Neutrophil (primary cell): ENCODE data around the gene GPRIN2.

Experiments
- H3K27ac ChIP-seq: fragments of 200-600 bp; sonication (generic); 2 replicates; pipeline ENCODE4 v1.5.1; 2016; ENCODE audit warnings: mild to moderate bottlenecking, moderate library complexity
- H3K27me3 ChIP-seq: fragments of 200-600 bp; sonication (generic); 2 replicates; pipeline ENCODE4 v1.6.0; 2016; ENCODE audit warnings: mild to moderate bottlenecking
- H3K36me3 ChIP-seq: fragments of 200-600 bp; sonication (generic); 2 replicates; pipeline ENCODE4 v1.5.1; 2017
- H3K4me1 ChIP-seq, 2 experiments: fragments of 200-600 bp in 1 of 2; sonication (generic) in 1 of 2; 1 replicate in 1 of 2; 2 replicates in 1 of 2; pipeline versions ENCODE4 v1.5.1 to v1.6.1; 2013 to 2016; ENCODE audit warnings: low read depth in 1 of 2, low read length in 1 of 2, mild to moderate bottlenecking in 1 of 2, moderate library complexity in 1 of 2; ENCODE audit not compliant: control insufficient read depth in 1 of 2, insufficient read depth in 1 of 2
- H3K4me3 ChIP-seq, 2 experiments: fragments of 200-600 bp in 1 of 2; sonication (generic) in 1 of 2; 1 replicate in 1 of 2; 2 replicates in 1 of 2; pipeline ENCODE4 v1.5.1; 2013 to 2016; ENCODE audit warnings: low read depth in 1 of 2, low read length in 1 of 2, mild to moderate bottlenecking in 1 of 2, moderate library complexity in 1 of 2
- H3K9me3 ChIP-seq: fragments of 200-600 bp; sonication (generic); 2 replicates; pipeline ENCODE4 v1.5.1; 2016
- CTCF ChIP-seq: fragments of 200-600 bp; sonication (generic); IDR thresholded peaks from 2 replicates; pipeline ENCODE4 v1.5.1; 2016; ENCODE audit warnings: antibody characterized with exemption

GPRIN2 gene

DNA sequence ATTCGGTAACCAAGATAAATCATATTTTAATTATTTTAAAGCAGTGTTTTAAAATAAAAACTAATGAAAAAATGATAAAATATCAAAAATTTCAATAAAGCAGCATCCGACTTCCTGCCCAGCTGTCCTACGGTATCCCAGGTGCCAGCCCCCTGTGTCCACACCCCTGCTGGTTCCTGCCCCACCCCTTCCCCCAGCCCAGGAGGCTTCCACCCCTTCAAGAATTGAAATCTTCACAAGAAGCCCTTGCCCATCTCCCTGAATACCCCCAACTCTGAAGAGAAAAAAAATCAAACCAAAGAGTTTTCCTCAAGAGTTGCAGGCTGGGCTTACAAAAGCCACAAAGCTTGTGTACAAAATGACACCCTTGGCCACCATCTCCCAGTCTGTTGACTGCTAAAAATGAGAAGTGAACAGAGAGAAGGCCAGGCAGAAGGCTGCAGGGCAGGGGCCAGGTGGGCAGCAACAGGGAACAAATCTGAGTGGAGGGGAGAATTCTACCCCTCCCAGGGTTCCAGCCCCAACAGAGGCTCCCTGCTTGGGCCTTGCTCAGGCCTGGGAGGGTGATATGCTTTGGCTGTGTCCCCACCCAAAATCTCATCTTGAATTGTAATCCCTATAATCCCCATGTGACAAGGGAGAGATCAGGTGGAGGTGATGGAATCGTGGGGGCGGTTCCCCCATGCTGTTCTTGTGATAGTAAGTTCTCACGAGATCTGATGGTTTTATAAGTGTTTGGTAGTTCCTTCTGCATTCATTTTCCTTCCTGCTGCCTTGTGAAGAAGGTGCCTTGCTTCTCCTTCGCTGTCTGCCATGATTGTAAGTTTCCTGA is 14.5 kb downstream of the GPRIN2 start:
- H3K36me3 ChIP-seq = no peaks in the 10 kb centered on the region

DNA sequence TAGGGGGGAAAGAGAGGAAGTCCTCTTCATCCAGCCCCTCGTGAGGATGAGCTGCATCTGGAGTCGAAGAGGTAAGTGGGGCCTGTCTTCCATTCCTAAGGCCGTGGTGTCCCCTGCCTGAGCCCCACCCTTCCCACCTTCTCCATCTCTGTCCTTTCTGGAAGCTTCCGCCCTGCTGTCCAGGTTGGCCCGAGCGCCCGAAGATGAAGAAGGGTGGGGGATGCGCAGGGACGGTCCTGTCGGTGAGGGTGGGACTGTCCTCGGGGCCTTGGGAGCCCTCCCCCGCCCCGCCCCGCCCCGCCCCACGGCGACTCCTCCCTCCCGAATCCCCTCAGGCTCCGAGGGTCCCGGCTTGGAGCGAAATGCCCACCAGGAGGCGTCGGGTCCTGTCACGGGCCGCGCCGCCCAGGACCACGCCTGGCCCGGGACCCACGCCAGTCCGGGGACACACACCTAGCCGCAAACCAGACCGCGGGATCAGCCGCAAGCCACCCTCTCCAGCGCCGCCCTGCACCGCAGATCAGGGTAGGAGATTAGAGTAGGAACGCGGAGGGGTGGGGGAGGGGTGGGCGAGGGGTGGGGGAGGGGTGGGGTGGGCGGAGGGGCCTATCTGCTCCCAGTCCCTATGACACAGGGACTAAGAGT is 15.3 kb downstream of the GPRIN2 start:
- Histone ChIP-seq H3K27me3 (peaks cover 92% of the 10 kb centered on the region), H3K27ac (no peak overlapping the region), H3K4me3 (no peak overlapping the region), H3K4me1 (no peaks in the 10 kb centered on the region), H3K36me3 (no peaks in the 10 kb centered on the region), H3K9me3 (no peaks in the 10 kb centered on the region)
- TF ChIP-seq CTCF = no peak

More for the DNA sequence above, 14.5 kb downstream of the GPRIN2 start:
- no peaks in the 10 kb centered on the region for H3K9me3 ChIP-seq
- no peak overlapping the region for H3K27ac ChIP-seq
- no peak for TF ChIP-seq CTCF
- H3K4me1 ChIP-seq = no peaks in the 10 kb centered on the region
- H3K27me3 ChIP-seq = peaks cover 90% of the 10 kb centered on the region
- no peak overlapping the region for H3K4me3 ChIP-seq

- Histone ChIP-seq H3K27ac (no peak overlapping the region), H3K4me3 (no peak overlapping the region)
Observed at GRCh38 chr10:46540412-46541016, 15.9 kb downstream of the GPRIN2 start.

GRCh38 chr10:46539596-46540411 is 16.7 kb downstream of the GPRIN2 start:
- H3K4me3 ChIP-seq = no peak overlapping the region
- no peak overlapping the region for H3K27ac ChIP-seq
- no peaks in the 10 kb centered on the region for H3K36me3 ChIP-seq
- no peaks in the 10 kb centered on the region for H3K9me3 ChIP-seq
- no peak for TF ChIP-seq CTCF
- no peaks in the 10 kb centered on the region for H3K4me1 ChIP-seq
- peaks cover 87% of the 10 kb centered on the region for H3K27me3 ChIP-seq

More at GRCh38 chr10:46540412-46541016, 15.9 kb downstream of the GPRIN2 start:
- H3K27me3 ChIP-seq = peaks cover 90% of the 10 kb centered on the region
- no peaks in the 10 kb centered on the region for H3K9me3 ChIP-seq
- no peaks in the 10 kb centered on the region for H3K4me1 ChIP-seq
- TF ChIP-seq CTCF = no peak
- H3K36me3 ChIP-seq = no peaks in the 10 kb centered on the region

DNA sequence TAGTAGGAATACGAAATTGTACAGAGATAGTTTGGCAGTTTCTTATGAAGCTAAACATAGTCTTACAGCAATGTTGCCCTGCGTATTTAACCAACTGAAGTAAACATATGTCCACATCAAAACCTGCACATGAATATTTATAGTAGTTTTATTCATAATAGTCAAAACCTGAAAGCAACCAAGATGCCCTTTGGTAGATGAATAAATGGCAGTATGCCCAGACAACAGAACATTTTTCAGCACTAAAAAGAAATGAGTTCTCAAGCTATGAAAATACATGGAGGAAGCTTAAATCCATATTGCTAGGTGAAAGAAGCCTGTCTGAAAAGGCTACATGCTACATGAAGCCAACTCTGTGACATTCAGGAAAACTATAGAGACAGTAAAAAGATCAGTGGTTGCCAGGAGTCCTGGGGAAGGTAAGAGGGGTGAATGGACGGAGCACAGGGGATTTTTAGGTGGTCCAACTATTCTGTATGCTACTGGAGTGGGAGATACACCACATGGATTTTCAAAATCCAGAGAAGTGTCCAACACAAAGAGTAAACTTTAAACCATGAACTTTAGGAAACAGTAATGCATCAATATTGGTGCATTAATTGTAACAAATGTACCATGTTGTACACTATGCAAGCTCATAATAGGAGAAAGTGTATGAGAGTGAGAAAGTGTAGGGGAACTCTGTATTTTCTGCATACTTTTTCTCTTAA is 17.6 kb downstream of the GPRIN2 start:
- Histone ChIP-seq H3K27ac (no peak overlapping the region), H3K36me3 (no peaks in the 10 kb centered on the region), H3K27me3 (peaks cover 82% of the 10 kb centered on the region), H3K4me3 (no peak overlapping the region), H3K4me1 (no peaks in the 10 kb centered on the region), H3K9me3 (no peaks in the 10 kb centered on the region)
- no peak for TF ChIP-seq CTCF
